SJSA1 (cell line): ENCODE data around the gene KIF2C. TPM values are rescaled to one million over a fixed set of nuclear protein-coding genes. Genes with fewer than 3 reads are reported as not detected.
"Not testable (repeated sequence)": the region's sequence is repeated elsewhere in the genome, so short reads cannot be mapped to it uniquely, and the experiment has no call there.

ENCODE experiments used
- DNase-seq, 2 experiments: peaks; one replicate each; pipeline ENCODE4 v3.0.0-alpha.2; 2015 to 2020; ENCODE audit warnings: low spot score in 2 of 2, low read depth in 1 of 2
- H3K27ac ChIP-seq: fragments of 250-450 bp; sonication (Bioruptor Pico); 2 replicates; pipeline ENCODE4 v1.5.1; 2020; ENCODE audit warnings: mild to moderate bottlenecking, moderate library complexity
- H3K27me3 ChIP-seq: fragments of 250-450 bp; sonication (Bioruptor Pico); replicated peaks from 2 replicates; pipeline ENCODE4 v1.5.1; 2020; ENCODE audit warnings: mild to moderate bottlenecking, moderate library complexity
- H3K36me3 ChIP-seq: fragments of 250-450 bp; sonication (Bioruptor Pico); 2 replicates; pipeline ENCODE4 v1.5.1; 2020; ENCODE audit warnings: mild to moderate bottlenecking
- H3K4me1 ChIP-seq: fragments of 250-450 bp; sonication (Bioruptor Pico); replicated peaks from 2 replicates; pipeline ENCODE4 v1.6.1; 2021; ENCODE audit warnings: mild to moderate bottlenecking
- H3K4me3 ChIP-seq: fragments of 250-450 bp; sonication (Bioruptor Pico); 2 replicates; pipeline ENCODE4 v1.5.1; 2020; ENCODE audit warnings: mild to moderate bottlenecking
- H3K9me3 ChIP-seq: fragments of 250-450 bp; sonication (Bioruptor Pico); replicated peaks from 2 replicates; pipeline ENCODE4 v1.5.1; 2020; ENCODE audit warnings: mild to moderate bottlenecking
- total RNA-seq: library from RNA; depleted of rRNA; stranded (reverse); fragments of >200 nt; shearing (Covaris generic); gene quantifications from 2 replicates; pipeline ENCODE4 v1.2.3, GENCODE V29; 2014; rRNA removed

The KIF2C gene
- 74.7 and 82.1 TPM in 2 replicates for total RNA-seq

GRCh38 chr1:44739307-44740178 is at the start of gene KIF2C:
Gene KIF2C, plus strand, starts transcription at chr1:44739837. Its CDS starts 96 bp downstream, at chr1:44739933.
- Histone ChIP-seq H3K27ac (peak within 1 kb of the TSS; percentile 70), H3K27me3 (no peaks in the 10 kb centered on the region), H3K9me3 (no peaks in the 10 kb centered on the region), H3K4me3 (peak within 1 kb of the TSS; percentile 55), H3K4me1 (peaks cover 17% of the 10 kb centered on the region), H3K36me3 (peaks cover 44% of the 10 kb centered on the region)
- DNase-seq = peak; percentile 92 to 97

- H3K27me3 ChIP-seq = peaks cover 5% of the 10 kb centered on the region; the same call in 1 of the 2 replicates
- H3K4me3 ChIP-seq = no peak overlapping the region
- H3K27ac ChIP-seq = no peak overlapping the region
- no peaks in the 10 kb centered on the region for H3K4me1 ChIP-seq
- H3K36me3 ChIP-seq = no peaks in the 10 kb centered on the region
- no peak for DNase-seq
- H3K9me3 ChIP-seq = no peaks in the 10 kb centered on the region
Measured at GRCh38 chr1:44693159-44693558, 46.5 kb upstream of the KIF2C start.

GRCh38 chr1:44693900-44694299 is 45.7 kb upstream of the KIF2C start:
- DNase-seq = no peak
- Histone ChIP-seq H3K27me3 (no peaks in the 10 kb centered on the region), H3K36me3 (no peaks in the 10 kb centered on the region), H3K4me3 (no peak overlapping the region), H3K9me3 (no peaks in the 10 kb centered on the region), H3K4me1 (no peaks in the 10 kb centered on the region), H3K27ac (no peak overlapping the region)

- Histone ChIP-seq H3K9me3 (no peaks in the 10 kb centered on the region), H3K27ac (no peak overlapping the region), H3K27me3 (no peaks in the 10 kb centered on the region), H3K4me1 (no peaks in the 10 kb centered on the region), H3K36me3 (no peaks in the 10 kb centered on the region), H3K4me3 (no peak overlapping the region)
- no peak for DNase-seq
Measured at GRCh38 chr1:44694863-44695478, 44.7 kb upstream of the KIF2C start.

- Histone ChIP-seq H3K27me3 (no peaks in the 10 kb centered on the region), H3K9me3 (no peaks in the 10 kb centered on the region), H3K4me1 (no peaks in the 10 kb centered on the region), H3K4me3 (no peak overlapping the region), H3K27ac (no peak overlapping the region), H3K36me3 (no peaks in the 10 kb centered on the region)
- DNase-seq = no peak
Measured at GRCh38 chr1:44695671-44696070, 44.0 kb upstream of the KIF2C start.

GRCh38 chr1:44696101-44696500 is 43.5 kb upstream of the KIF2C start:
- Histone ChIP-seq H3K4me1 (no peaks in the 10 kb centered on the region), H3K27ac (no peak overlapping the region), H3K4me3 (no peak overlapping the region), H3K36me3 (no peaks in the 10 kb centered on the region), H3K27me3 (no peaks in the 10 kb centered on the region), H3K9me3 (no peaks in the 10 kb centered on the region)
- no peak for DNase-seq

- no peaks in the 10 kb centered on the region for H3K36me3 ChIP-seq
- no peak overlapping the region for H3K4me3 ChIP-seq
- H3K9me3 ChIP-seq = no peaks in the 10 kb centered on the region
- DNase-seq = no peak
- no peaks in the 10 kb centered on the region for H3K27me3 ChIP-seq
- H3K4me1 ChIP-seq = no peaks in the 10 kb centered on the region
- no peak overlapping the region for H3K27ac ChIP-seq
Measured at GRCh38 chr1:44696789-44697345, 42.8 kb upstream of the KIF2C start.

GRCh38 chr1:44698138-44698537 is 41.5 kb upstream of the KIF2C start:
- Histone ChIP-seq H3K4me3 (no peak overlapping the region), H3K36me3 (no peaks in the 10 kb centered on the region), H3K4me1 (no peaks in the 10 kb centered on the region), H3K27me3 (no peaks in the 10 kb centered on the region), H3K9me3 (no peaks in the 10 kb centered on the region), H3K27ac (no peak overlapping the region)
- DNase-seq = no peak

- H3K27me3 ChIP-seq, H3K4me3 ChIP-seq, DNase-seq, H3K9me3 ChIP-seq, H3K36me3 ChIP-seq, H3K27ac ChIP-seq, H3K4me1 ChIP-seq: not testable (repeated sequence)
Measured at GRCh38 chr1:44699375-44699774, 40.3 kb upstream of the KIF2C start.

- Histone ChIP-seq H3K27ac (no peak overlapping the region), H3K4me1 (no peaks in the 10 kb centered on the region), H3K36me3 (no peaks in the 10 kb centered on the region), H3K27me3 (no peaks in the 10 kb centered on the region), H3K4me3 (no peak overlapping the region), H3K9me3 (no peaks in the 10 kb centered on the region)
- DNase-seq = no peak
Measured at GRCh38 chr1:44700573-44700972, 39.1 kb upstream of the KIF2C start.

- Histone ChIP-seq H3K27me3 (no peaks in the 10 kb centered on the region), H3K9me3 (no peaks in the 10 kb centered on the region), H3K4me3 (no peak overlapping the region), H3K27ac (no peak overlapping the region), H3K36me3 (no peaks in the 10 kb centered on the region), H3K4me1 (no peaks in the 10 kb centered on the region)
- no peak for DNase-seq
Measured at GRCh38 chr1:44701141-44701573, 38.5 kb upstream of the KIF2C start.

- Histone ChIP-seq H3K27me3 (no peaks in the 10 kb centered on the region), H3K4me3 (no peak overlapping the region), H3K4me1 (peaks cover 21% of the 10 kb centered on the region), H3K36me3 (no peaks in the 10 kb centered on the region), H3K27ac (no peak overlapping the region), H3K9me3 (no peaks in the 10 kb centered on the region; the same call in 1 of the 2 replicates)
- DNase-seq = no peak
Measured at GRCh38 chr1:44705470-44705869, 34.2 kb upstream of the KIF2C start.

GRCh38 chr1:44705938-44706337 is 33.7 kb upstream of the KIF2C start:
- Histone ChIP-seq H3K4me3 (no peak overlapping the region), H3K9me3 (no peaks in the 10 kb centered on the region; the same call in 1 of the 2 replicates), H3K27ac (no peak overlapping the region), H3K27me3 (peaks cover 2% of the 10 kb centered on the region; the same call in 1 of the 2 replicates), H3K36me3 (no peaks in the 10 kb centered on the region), H3K4me1 (peaks cover 21% of the 10 kb centered on the region)
- DNase-seq = no peak
